Stimulated activated CD4-positive, alpha-beta T cell treated with anti-CD3 and anti-CD28 coated beads, TNF-alpha, amount 100 ng/mL, for 4 hours (primary cell): ENCODE results near the gene TAS2R8.
"Not testable (repeated sequence)": the region's sequence is repeated elsewhere in the genome, so short reads cannot be mapped to it uniquely, and the experiment has no call there.

ENCODE experiments used
- DNase-seq, 3 experiments: peaks; one replicate each; pipeline ENCODE4 v3.0.0-alpha.2; 2020; ENCODE audit warnings: low read depth in 3 of 3

Gene TAS2R8, protein sequence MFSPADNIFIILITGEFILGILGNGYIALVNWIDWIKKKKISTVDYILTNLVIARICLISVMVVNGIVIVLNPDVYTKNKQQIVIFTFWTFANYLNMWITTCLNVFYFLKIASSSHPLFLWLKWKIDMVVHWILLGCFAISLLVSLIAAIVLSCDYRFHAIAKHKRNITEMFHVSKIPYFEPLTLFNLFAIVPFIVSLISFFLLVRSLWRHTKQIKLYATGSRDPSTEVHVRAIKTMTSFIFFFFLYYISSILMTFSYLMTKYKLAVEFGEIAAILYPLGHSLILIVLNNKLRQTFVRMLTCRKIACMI

DNA sequence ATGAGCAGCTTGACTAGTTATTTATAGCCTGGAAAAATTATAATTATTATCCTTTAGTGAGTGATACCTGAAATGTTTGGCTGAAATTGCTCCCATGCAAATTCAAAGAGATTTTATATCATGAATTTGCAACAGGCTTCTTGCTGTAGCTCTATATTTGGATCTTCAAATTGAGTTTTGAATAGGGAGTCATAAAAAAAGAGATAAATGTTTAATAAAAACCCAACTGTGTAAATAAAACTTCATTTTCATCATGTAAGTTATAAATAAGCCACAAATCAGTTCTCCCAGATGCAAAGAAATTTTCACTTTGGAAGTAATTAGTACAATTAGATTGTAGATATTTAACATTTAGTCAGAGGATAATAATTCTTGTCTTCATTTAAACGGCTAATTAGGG is at the start of gene TAS2R8:
Gene TAS2R8, minus strand, starts transcription at position 101 of the 400 bp plus-strand sequence. CDS start 306 bp downstream, outside the sequence.
- no peak for DNase-seq

DNA sequence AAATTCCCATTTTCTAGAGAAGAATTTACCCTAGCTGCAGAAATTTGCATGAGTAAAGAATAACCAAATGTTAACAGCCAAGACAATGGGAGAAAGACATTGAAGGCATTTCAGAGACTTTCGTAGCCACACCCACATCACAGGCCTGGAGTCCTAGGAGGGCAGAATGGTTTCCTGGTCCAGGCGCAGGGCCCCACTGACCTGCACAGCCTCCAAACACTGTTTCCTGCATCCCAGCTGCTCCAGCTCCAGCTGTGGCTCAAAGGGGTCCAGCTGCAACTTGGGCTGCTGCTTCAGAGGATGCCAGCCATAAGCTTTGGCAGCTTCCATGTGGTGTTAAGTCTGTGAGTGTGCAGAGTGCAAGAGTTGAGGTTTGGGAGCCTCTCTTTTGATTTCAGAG is 48.7 kb upstream of the TAS2R8 start:
- no peak for DNase-seq

DNA sequence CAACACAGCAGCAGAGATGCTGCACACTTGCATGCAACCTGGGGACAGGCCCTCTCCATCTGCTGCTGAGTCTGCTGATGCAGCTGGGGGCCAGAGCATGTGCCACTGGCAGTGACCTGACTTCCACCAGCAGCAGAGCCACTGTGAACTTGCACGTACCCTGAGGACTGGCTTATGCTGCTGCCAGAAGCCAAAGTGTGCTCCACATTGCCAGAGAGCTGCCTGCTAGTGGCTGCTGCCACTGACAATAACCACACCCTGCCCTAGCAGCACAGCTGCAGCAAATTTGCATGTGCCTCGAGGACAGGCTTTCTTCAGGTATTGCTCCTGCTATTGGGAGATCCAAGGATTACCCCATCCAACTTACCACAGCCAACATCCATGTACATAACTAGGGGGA is 46.7 kb upstream of the TAS2R8 start:
- DNase-seq: no peak

DNA sequence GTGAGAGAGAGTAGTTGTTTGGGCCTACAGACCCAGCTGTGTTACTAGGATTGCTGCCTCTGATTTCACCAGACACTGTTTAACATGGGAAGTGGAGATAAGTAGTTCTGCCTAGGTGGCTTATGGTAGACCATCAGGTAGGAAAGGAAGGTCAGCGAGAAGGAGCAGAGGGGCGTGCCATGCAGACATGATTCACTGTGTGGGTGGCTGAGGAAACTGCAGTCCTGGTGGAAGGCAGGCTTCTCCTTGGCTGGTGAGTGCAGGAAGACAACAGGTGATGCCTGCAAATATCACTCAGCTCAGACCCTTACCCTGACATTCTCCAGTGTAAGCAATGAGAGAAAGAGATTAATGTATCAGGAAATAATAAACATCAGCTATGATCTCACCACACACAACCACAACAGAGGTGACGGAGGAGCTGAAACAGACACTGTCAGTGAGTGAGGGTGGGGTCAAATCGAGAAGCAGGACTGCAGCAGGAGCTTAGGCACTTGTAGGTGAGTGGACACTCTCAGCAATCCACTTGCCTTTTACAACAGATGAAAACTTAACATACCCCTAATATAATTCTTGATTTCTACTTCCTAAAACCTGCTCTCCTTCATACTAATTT is 44.3 kb upstream of the TAS2R8 start:
- no peak for DNase-seq

DNA sequence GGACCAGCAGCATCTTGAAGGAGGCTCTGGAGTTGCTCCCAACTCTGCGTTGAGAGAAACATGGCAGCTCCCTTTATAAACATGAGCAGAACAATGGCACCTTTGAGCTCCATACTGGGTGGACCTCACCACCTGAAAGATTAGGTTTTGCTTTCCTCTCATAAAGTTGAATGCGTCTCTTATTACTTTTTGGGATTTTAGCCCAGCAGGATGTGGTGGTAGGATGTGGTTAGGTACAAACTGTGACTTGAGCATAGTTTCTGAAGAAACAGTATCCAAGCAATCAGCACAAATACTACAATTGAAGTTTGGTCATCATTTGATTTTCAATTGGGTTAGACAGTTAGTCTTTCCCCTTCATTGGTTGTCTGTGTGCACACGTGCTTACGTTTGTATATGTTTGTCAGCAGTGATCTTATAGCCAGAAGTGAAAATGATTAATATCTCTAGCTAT is 42.4 kb upstream of the TAS2R8 start, which contains the start of gene PRR4:
Gene PRR4, minus strand, starts transcription at position 51 of the 454 bp plus-strand sequence. Its CDS starts 38 bp downstream, at position 13.
- no peak for DNase-seq

DNA sequence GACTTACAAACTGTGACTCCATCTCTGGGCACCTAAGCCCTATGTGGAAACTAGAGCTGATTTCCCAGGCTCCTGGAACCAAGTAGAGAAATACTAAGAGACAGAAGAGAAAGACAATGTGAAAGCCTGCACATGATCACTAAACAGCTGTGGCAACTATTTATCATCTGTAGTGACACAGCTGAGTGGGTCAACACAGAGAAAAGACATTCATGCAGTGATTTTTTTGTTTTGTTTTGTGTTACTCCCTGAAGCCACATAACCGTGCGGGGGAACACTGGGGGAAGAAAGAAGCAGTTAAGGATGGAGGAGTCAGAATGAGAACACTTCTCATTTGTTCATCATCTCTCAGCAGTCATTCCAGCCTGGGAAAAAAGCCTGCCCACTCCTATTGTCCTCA is 40.7 kb upstream of the TAS2R8 start:
- DNase-seq: no peak

DNA sequence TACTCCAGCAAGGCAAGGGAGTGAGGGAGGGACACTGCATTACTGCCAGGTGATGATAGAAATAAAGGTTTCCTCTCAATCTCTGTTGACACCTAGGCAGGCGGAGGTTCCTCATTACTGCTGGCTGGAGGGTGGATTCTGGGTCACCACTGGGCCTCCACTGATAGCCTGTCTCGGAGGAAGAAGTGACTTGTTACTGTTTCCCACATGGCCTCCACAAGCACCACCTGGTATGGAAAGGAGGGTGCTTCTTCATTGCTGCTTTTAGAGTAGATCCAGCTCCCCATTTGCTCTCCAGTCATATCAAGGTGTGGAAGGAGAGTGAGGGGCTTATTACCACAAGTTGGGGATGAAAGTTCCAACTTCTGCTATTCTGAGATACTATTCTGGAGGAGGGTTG is 35.8 kb upstream of the TAS2R8 start:
- DNase-seq: no peak

DNA sequence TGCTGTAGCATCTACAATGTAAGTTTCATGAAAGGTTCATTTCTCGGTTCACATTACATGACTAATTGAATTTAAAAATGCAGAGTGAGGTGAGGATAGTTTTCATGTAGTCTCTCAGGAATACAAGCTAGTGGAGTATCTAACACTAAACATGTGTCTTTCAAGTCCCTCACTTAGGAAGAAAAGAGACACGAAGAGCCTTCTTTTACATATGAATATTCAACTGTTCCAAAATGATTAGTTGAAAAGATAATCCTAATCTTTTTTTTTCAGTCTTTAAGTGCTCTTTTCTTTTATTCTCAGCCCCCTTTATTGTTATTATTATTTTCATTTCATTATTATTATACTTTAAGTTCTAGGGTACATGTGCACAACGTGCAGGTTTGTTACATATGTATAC is 31.4 kb upstream of the TAS2R8 start:
- DNase-seq: no peak

DNA sequence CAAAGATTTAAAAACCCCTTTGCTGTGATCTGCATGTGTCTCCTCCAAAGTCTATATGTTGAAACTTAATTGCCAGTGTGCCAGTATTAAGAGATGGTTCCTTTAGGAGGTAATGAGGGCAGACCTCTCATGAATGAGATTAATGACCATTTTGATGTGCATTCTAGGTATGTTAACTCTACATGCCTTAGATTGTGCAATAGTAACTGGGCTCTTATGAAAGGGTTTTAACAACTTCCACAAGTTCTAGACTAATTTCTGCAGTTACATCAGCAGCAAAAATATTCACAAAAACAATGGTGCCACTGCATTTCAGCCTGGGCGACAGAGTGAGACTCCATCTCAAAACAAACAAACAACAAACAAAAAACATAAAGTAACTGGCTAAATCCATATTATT is 22.9 kb upstream of the TAS2R8 start:
- DNase-seq: no peak

DNA sequence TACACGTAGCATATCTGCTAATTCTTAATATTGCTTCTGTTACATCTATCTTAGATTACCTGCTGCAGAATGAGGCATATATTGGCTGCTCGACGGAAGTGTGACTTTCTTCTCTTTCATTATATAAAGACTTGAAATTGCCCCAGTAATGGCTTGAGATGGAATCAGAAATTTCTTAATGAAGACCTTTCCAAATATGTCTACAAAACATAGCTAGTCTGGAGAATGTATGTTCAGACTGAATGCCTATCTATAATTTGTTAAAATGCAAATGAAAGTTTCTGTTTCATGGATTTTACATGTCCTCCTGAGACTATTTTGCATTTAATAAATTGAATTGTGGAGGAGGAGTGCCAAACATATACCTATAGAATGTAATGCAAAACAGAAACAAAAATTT is 19.2 kb upstream of the TAS2R8 start, which contains the start of gene TAS2R10:
Gene TAS2R10, minus strand, starts transcription at position 101 of the 400 bp plus-strand sequence. Its CDS starts 89 bp downstream, at position 12.
- DNase-seq: no peak

DNA sequence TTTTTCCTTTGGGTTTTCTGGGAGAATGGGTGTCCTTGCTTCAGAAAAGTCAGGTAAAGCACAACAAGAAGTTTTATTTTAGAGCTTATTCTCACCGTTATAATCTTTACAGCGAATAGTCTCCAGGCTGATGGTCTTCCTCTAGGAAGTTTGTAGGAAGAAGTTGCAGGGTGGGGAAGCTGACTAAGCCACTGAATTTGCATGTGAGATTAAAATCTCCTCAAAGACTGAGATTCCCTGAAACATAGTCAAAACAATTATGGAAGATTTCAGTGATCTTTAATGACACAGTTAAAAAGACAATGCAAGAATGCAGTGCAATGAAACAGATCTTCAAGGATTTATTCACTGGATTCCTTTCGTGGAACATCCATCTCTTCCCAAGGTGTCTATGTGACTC is 17.9 kb upstream of the TAS2R8 start:
- no peak for DNase-seq

DNA sequence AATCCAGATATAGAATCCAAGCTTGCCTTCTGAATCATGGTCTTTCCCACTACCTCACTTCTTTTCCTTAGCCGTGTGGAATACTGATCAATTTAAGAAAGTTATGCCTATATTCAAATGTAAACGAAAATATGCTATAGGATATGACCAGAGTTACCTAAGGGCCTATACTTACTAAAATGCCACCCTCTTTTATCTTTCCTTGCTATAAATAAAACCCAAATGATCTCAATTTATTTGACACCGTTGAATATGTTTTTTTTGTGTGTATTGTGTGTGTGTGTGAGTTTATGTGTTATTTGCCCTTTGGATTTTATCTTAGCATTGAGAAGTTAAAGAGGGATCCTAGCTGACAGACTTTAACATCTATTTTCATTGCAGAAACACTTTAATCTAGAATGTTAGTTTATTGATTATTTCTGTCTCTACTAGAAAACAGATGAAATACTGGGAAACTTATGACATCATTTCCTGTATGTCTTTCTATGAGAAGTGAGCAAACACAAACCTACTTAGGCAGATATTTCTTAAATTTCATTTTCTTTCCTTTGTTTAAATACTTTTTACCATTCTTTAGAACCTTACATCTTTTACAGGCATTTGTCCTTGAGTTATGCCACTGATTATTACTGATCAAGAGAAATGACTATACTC is 4.9 kb upstream of the TAS2R8 start:
- DNase-seq: no peak

DNA sequence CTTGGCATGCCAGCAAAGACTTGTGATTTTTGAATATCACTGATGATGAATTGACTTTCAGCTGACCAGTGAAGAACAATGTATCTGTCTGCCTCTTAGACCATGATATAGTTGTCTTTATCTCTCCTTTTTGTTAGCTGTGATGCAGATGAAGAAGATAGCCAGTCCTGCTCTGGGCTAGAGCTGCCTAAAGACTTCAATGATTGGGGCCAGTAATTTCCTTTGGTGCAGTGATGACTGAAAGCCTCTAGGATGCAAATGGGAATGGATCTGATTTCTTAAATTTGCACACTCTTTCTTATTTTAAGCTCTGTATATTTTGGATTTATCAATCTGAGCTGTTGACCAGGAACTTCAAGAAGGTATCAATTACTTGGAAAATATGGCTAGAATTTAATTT is 3.0 kb upstream of the TAS2R8 start, which contains the start of gene TAS2R9:
Gene TAS2R9, minus strand, starts transcription at position 101 of the 400 bp plus-strand sequence. Its CDS starts 93 bp downstream, at position 8.
- no peak for DNase-seq

DNA sequence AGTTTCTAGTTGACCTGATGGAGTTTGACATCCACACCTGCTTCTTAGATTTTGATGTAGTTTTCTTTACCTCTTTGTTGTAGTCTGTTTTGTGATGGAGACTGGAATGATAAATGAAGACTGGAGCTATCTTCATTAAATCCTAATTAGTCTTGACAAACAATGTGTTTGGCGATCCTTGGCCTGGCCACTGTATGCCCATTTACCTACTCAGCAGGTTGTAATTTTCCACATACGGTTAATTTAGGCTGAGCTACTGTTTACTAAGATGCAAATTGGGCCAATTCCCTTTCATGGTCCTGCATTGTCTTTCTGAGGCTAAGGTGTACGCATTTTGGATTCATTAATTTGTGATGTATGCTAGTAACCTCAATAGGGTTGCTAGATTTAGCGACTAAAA is 4.5 kb downstream of the TAS2R8 start, which contains the start of gene TAS2R7:
Gene TAS2R7, minus strand, starts transcription at position 41 of the 400 bp plus-strand sequence. CDS start 57 bp downstream, outside the sequence.
- DNase-seq: no peak

DNA sequence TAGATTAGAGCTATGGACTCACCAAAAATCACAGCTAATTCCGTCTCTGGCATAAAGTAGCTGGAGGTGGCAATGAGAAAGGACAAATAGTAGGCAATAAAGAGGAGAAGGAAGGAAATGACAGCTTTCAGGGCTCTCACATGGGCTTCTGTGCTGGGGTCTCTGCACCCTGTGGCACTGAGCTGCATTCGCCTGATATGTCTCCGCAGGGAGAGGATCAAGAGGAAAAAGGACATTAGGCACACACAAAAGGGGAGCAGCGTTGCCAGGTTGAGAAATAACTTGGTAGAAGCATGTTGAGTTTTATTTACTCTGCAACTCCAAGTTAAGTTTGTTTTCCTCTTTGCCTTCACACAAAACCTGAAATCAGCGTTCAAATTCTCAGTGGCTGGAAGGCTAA is 5.3 kb downstream of the TAS2R8 start:
- DNase-seq: no peak

DNA sequence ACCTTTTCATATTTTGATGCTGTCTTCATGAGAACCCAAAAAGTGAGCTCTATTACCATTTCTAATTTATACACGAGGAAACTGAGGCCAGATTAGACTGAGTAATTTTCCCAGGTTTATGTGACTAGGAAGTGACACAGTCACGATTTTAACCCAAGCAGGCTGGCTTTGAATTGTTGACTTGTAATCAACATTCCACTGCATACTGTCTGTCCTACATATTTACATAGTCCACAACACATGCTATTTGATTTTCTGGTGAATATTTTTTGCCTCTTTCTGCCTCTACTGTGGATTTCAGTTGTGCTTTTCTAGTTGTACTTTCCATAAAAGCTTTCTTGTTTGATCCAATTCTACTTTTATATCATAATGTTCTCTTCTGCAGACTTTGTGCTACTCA is 12.9 kb downstream of the TAS2R8 start:
- DNase-seq: no peak

DNA sequence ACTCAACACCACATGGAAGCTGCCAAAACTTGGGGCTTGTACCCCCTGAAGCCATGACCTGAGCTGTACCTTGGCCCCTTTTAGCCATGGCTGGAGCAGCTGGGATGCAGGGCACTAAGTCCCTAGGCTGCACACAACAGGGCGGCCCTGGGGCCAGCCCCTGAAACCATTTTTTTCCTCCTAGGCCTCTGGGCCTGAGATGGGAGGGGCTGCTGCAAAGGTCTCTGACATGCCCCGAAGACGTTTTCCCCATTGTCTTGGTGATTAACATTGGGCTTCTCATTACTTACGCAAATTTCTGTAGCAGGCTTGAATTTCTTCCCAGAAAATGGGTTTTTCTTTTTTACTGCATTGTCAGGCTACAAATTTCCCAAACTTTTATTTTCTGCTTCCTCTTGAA is 15.3 kb downstream of the TAS2R8 start:
- not testable (repeated sequence) for DNase-seq

DNA sequence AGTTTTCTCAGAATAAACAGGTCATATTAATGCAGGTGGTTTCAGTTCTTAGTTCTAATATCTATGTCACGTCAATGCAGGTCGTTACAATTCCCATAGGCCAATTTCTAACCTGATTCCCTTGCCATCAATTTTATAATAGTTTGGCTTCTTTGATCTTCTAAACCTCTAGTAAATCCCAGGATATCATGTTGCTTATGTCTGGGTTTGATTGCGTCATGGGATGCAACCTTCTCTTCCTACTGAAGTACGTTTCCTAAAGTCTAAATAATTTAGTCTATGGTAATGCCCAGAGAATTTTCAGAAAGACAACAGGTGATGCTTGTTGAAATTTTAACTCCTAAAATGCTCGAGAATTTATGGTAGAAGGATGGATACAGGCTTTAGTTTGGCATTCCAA is 23.8 kb downstream of the TAS2R8 start:
- DNase-seq: no peak

DNA sequence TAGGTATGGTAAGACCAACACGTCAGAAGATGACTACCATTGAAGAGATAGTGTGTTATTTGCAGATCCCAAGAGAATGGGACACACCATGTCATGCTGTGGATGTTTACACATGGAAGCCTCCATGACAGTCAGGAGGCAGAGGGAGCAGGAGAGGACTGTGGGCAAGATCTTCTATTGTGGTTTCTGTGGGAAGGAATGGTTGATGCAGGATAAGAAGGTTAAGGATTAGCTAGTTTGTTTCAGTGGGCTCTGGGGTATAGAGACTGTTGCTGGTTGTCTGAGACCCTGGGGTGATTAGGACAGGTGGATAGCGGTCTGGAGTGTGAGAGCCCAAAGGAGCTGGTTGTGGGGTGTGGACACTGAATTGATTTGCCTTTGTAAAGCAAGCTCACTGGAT is 28.0 kb downstream of the TAS2R8 start:
- no peak for DNase-seq

DNA sequence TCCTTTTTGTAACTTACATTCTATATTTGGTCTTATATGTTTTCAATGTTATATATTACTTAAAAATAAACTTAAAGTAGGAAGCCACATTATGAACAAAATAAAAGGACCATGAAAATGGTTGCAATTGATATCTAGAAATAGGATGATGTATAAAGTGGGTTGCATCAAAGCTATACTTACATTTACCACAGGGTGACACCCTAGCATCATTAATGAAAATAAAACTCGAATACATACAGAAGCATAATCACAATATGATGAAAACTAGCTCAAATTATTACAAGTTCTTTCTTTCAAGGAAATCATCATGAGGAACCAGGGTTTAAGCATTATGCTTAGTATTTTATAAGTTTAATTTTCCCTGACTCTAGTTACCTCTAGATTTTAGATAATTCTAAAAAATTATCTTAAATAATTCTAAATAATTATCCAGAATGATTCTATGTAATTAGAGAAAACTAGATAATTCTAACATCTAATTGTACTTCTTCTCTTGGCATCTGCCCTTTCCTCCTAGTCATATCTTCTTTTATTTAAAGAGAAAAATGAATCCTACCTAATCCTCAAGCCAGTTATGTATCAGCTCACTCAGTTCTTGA is 35.9 kb downstream of the TAS2R8 start:
- no peak for DNase-seq

DNA sequence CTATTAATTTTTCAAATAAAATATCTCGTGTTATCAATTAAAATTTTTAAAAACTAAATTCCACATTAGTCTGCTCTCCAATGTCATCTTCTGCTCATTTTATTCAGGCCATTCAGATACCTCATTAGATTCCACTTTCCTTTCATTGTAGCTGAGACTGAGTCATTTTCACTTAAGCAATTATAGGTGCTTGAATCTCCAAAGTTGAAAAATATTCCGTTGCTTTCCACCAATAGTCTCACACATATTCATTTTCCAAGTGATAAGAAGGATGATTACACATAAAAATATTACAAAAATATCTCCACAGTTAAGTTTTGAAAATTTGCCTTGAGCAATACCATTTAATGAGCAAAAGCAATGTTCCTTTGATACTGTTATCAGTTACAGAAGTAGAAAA is 47.4 kb downstream of the TAS2R8 start:
- DNase-seq: no peak

DNA sequence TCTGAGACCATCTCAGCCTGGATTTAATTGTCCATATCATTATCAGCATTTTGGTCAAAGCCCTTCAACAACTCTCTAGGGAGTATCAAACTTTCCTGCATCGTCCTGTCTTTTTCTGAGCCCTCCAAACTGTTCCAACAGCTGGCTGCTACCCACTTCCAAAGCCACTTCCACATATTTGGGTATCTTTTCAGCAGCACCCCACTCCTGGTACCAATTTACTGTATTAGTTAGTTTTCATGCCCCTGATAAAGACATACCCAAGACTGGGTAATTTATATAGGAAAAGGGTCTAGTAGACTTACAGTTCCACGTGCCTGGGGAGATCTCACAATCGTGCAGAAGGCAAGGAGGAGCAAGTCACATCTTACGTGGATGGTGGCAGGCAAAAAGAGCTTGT is 50.9 kb downstream of the TAS2R8 start:
- no peak for DNase-seq
